AG04449 (cell line): ENCODE data around the gene TMEM256.
A peak's percentile ranks its signal among the peaks of the same experiment; 100 is the strongest.

Experiments
- CTCF ChIA-PET: fragments of 350-600 bp; formaldehyde crosslinking; extraction: SDS; loops from one replicate; lab custom pipeline; 2021; ENCODE audit warnings: antibody characterized with exemption; lab: Yijun Ruan, JAX
- POLR2A ChIA-PET: fragments of 400-600, 350-600 bp; formaldehyde crosslinking; extraction: SDS; loops from one replicate; lab custom pipeline; 2020; ENCODE audit warnings: antibody characterized with exemption, inconsistent platforms; lab: Yijun Ruan, JAX
- DNase-seq: peaks from one replicate; pipeline ENCODE4 v3.0.0-alpha.2; 2010; ENCODE audit warnings: low read depth, low spot score
- H3K4me3 ChIP-seq: 2 replicates; pipeline ENCODE4 v1.5.1; 2011; ENCODE audit warnings: low read depth, mild to moderate bottlenecking, control low read depth, low read length
- CTCF ChIP-seq: IDR thresholded peaks from one replicate; pipeline ENCODE4 v1.5.1; 2011; ENCODE audit warnings: mild to moderate bottlenecking, moderate library complexity, low read length, control low read depth, inconsistent platforms; ENCODE audit not compliant: insufficient read depth; ENCODE audit errors: missing control alignments

Gene TMEM256

DNA sequence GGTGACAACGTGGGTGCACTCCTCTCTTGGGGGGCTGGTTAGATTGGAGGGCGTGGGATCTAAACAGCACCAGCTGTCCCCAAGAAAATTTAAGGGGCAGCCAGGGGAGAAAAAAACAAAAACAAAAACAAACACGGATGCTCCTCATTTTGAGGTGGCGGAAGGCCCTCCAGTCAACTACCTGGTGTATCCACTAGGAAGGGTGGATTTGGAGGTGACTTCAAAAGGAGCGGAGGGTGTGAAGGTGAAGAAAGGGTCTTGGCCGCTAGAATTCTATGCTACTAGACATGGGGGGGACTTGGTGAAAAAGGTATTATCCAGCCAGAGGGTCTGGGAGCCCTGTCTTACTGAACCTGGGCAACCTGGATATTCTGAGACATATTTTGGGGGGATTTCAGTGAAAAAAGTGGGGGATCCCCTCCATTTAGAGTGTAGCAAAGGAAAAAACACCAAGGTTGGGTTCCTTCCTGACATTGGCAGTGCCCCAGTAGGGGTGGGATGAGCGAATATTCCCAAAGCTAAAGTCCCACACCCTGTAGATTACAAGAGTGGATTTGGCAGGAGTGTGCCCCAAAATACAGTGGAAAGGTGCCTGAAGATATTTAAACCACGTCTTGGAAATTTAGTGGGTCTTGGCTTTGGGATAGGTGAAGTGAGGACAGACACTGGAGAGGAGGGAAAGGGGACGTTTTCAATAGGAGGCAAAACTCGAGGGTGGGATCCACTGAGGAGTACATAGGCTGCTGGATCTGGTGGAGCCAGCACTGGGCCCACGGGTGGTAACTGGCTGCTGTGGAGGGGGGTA is 35.0 kb upstream of the TMEM256 start:
- no peak for TF ChIP-seq CTCF
- ChIA-PET POLR2A (interaction anchor here (1.3 kb wide), 1 partner anchor 46 kb away, joined by 5 read pairs; the partner anchor contains the start of gene POLR2A), CTCF (interaction anchor here (0.9 to 5.3 kb wide), 6 partner anchors 9 to 122 kb away, joined by 3 to 62 read pairs (median 5); partner anchors contain the start of genes CHRNB1, SLC35G6 and TMEM95)
- no peak for DNase-seq
- H3K4me3 ChIP-seq = peak overlapping the region; percentile 38

DNA sequence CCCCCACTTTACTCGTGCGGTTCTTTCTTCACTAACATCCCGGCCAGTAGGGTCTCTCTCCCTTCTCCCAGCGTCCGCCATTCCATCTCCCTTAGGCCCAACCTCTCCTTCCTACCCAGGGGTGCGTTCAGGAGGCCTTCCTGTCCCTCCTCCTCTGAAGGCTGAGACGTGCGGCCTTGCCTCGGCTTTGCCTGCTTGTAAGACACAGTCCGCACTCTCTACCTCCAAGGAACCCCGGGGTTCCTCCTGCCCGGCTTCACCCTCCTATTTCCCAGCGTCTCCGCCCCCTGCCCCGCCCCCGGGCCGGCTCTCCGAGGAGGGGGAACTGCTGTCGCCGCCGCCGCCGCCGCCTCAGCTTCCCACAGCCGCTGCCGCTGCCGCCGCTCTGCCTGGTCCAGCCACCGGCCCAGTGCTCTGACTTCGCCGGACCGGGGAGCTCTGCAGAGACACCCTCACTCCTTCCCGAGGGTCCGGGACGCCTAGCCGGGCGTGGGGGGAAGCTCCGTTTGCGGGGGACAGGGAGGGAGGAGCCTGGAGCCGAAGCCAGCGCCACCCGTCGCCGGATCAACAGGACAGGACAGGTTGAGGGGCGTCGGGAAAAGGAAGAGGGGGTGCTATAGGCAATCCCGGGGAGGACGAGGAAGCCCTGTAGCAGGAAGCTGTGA is 34.2 kb upstream of the TMEM256 start:
- peak overlapping the region; percentile 47 for H3K4me3 ChIP-seq
- ChIA-PET CTCF (interaction anchor here (0.9 to 5.3 kb wide), 8 partner anchors 10 to 123 kb away, joined by 3 to 62 read pairs (median 6); partner anchors contain the start of genes CHRNB1, SLC35G6, SPEM1 and TMEM95), POLR2A (interaction anchor here (1.3 to 1.8 kb wide), 2 partner anchors 42 to 46 kb away, joined by 5 to 6 read pairs; partner anchors contain the start of genes POLR2A and ZBTB4)
- TF ChIP-seq CTCF = no peak
- DNase-seq = no peak

GRCh38 chr17:7437369-7437863 is 33.5 kb upstream of the TMEM256 start:
- POLR2A ChIA-PET = interaction anchor here (0.7 to 2.9 kb wide), 5 partner anchors 9 to 47 kb away, joined by 3 to 19 read pairs (median 5); partner anchors contain the start of genes POLR2A, SPEM3 and ZBTB4
- no peak for TF ChIP-seq CTCF
- DNase-seq = no peak
- H3K4me3 ChIP-seq = peak overlapping the region; percentile 45
- CTCF ChIA-PET = interaction anchor here (0.6 to 5.3 kb wide), 31 partner anchors 10 to 392 kb away, joined by 3 to 62 read pairs (median 6); partner anchors contain the start of genes CHRNB1, NLGN2, PLSCR3 and SENP3

- no peak for DNase-seq
- peak; percentile 76 for TF ChIP-seq CTCF
- ChIA-PET POLR2A (interaction anchor here (0.5 to 2.9 kb wide), 8 partner anchors 8 to 54 kb away, joined by 3 to 19 read pairs (median 4); partner anchors contain the start of genes PLSCR3, POLR2A, SPEM3 and TMEM256), CTCF (interaction anchor here (0.6 to 5.3 kb wide), 36 partner anchors 11 to 391 kb away, joined by 3 to 62 read pairs (median 5); partner anchors contain the start of genes CHRNB1, NLGN2, PLSCR3 and SENP3)
- H3K4me3 ChIP-seq = peak overlapping the region; percentile 56
Observed at GRCh38 chr17:7436556-7437368, 32.9 kb upstream of the TMEM256 start.
